C4-2B (cell line): ENCODE results near the gene PACSIN1.
A peak's percentile ranks its signal among the peaks of the same experiment; 100 is the strongest.

ENCODE experiments used
- ZFX ChIP-seq: fragments of 450-650 bp; IDR thresholded peaks from 2 replicates; pipeline ENCODE4 v1.6.1; 2017
- TF ChIP-seq, protein P1 (sequence below): fragments of 450-650 bp; conservative IDR thresholded peaks from 2 replicates; pipeline ENCODE4 v1.5.1; 2017; ENCODE audit warnings: mild to moderate bottlenecking

GRCh38 chr6:34459899-34460593 is 5.8 kb upstream of the PACSIN1 start:
- TF ChIP-seq, protein P1, sequence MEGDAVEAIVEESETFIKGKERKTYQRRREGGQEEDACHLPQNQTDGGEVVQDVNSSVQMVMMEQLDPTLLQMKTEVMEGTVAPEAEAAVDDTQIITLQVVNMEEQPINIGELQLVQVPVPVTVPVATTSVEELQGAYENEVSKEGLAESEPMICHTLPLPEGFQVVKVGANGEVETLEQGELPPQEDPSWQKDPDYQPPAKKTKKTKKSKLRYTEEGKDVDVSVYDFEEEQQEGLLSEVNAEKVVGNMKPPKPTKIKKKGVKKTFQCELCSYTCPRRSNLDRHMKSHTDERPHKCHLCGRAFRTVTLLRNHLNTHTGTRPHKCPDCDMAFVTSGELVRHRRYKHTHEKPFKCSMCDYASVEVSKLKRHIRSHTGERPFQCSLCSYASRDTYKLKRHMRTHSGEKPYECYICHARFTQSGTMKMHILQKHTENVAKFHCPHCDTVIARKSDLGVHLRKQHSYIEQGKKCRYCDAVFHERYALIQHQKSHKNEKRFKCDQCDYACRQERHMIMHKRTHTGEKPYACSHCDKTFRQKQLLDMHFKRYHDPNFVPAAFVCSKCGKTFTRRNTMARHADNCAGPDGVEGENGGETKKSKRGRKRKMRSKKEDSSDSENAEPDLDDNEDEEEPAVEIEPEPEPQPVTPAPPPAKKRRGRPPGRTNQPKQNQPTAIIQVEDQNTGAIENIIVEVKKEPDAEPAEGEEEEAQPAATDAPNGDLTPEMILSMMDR, result peak; percentile 84
- TF ChIP-seq ZFX, result no peak
